Epithelial cell of esophagus (primary cell): Measurements from ENCODE around the gene MKRN2.
"Not testable (repeated sequence)": the region's sequence is repeated elsewhere in the genome, so short reads cannot be mapped to it uniquely, and the experiment has no call there.

ENCODE experiments used
- DNase-seq: peaks from one replicate; pipeline ENCODE4 v3.0.0; 2010; ENCODE audit warnings: low read depth
- H3K4me3 ChIP-seq: 2 replicates; pipeline ENCODE4 v1.5.1; 2011; ENCODE audit warnings: mild to moderate bottlenecking, low read length, control low read depth
- CTCF ChIP-seq: IDR thresholded peaks from 2 replicates; pipeline ENCODE4 v1.5.1; 2011; ENCODE audit warnings: low read depth, mild to moderate bottlenecking, low read length, control low read depth, inconsistent platforms; ENCODE audit not compliant: insufficient read depth; ENCODE audit errors: missing control alignments

Gene MKRN2

DNA sequence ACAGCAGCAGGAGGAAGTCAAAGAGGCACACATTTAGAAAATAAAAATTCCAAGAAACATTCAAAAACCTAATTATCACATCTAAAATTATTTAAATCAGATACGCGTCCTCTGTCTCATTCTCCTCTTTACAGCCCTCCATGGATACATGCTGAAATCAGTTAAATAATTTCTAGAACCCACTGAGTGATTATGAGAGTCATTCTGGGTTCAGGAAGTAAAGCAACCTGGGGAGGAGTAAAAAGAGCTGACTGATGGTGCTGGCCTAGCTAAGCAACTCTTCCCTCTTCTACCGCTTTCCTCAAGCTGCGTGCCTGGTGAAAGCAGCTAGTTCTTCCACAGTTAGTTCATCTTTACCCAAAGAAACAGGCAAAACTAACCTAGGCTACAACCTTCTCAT lies 58.4 kb downstream of the MKRN2 start:
- no peak for DNase-seq
- H3K4me3 ChIP-seq = no peak overlapping the region

DNA sequence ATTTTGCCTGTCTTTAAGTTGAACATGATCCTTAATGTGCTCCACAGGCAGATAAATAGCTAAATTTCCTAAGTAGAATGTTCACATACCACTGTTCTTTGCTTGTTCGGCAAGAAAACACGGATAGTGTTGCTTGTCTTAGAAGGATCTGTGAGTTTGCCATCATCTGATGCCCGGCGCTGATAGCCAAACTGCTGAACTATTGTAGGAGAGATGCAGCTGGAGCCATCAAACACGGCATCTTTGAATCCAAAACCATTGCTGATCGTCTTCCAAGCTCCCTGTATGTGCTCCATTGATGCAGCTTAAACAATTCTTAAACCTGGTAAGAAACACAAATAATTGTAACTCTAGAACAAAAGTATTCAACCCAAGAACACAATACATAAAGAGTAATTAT lies 61.5 kb downstream of the MKRN2 start:
- DNase-seq = no peak
- no peak overlapping the region for H3K4me3 ChIP-seq
- no peak for TF ChIP-seq CTCF

More for the DNA sequence above, 58.4 kb downstream of the MKRN2 start:
- no peak for TF ChIP-seq CTCF

DNA sequence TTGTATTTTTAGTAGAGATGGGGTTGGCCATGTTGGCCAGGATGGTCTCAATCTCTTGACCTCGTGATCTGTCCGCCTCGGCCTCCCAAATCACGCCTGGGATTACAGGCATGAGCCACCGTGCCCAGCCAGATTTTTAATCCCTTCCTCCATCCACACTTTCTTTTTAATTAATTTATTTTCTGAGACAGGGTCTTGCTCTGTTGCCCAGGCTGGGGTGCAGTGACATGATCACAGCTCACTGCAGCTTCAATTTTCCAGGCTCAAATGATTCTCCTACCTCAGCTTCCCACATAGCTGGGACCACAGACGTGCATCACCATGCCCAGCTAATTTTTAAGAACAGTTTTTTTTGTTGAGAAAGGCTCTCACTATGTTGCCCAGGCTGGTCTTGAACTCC lies 63.4 kb downstream of the MKRN2 start:
- DNase-seq = no peak
- no peak for TF ChIP-seq CTCF
- H3K4me3 ChIP-seq = no peak overlapping the region

DNA sequence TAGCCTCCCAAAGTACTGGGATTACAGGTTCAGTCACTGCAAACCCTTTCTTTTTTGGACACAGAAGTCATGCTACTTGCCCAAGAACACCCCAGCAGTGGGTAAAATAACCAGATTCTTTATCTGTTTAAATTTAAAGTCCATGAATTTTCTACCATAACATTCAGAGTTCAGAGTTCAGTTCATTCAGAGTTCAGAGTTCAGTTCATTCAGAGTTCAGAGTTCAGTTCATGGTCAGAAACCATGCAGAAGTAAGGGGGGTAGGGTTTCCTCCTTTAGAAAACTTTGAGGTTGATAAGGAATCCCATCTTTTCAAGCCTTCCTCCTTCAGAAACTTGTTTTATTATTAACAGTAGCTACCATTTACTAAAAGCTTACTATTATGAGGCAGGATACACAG lies 63.8 kb downstream of the MKRN2 start:
- no peak for TF ChIP-seq CTCF
- H3K4me3 ChIP-seq = no peak overlapping the region
- no peak for DNase-seq

DNA sequence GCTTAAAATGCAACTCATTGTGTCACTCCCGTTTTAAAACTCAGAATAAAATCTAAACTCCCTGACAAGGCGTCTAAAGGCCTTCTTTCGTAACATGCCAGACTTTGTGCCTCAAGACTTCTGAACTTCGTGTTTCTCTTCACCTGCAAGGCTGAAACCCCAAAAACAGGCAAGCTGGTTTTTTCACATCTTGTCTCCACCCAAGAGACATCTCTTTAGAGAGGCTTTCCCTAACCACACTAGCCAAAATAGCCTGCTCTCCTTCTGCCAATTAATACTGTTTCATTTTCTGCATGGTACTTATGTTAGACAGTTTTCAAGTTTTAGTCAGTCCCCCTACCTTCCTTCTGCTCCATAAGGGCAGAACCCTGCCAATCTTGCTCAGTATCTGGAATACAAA lies 65.4 kb downstream of the MKRN2 start:
- DNase-seq = no peak
- TF ChIP-seq CTCF = no peak
- H3K4me3 ChIP-seq = no peak overlapping the region

- no peak overlapping the region for H3K4me3 ChIP-seq
- no peak for DNase-seq
- no peak for TF ChIP-seq CTCF
These were observed 67.2 kb downstream of the MKRN2 start for GRCh38 chr3:12624056-12624455.

DNA sequence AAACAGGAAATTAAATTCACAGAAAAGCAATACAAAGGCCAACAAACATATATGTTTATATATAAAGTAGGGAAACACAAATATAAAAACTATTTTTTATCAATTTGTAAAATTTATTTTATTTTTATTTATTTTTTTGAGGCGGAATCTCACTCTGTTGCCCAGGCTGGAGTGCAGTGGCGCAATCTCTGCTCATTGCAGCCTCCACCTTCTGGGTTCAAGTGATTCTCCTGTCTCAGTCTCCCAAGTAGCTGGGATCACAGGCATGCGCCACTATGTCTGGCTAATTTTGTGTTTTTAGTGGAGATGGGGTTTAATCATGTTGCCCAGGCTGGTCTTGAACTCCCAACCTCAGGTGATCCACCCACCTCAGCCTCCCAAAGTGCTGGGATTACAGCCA lies 68.1 kb downstream of the MKRN2 start:
- DNase-seq, H3K4me3 ChIP-seq: not testable (repeated sequence)

GRCh38 chr3:12627370-12627769 lies 70.5 kb downstream of the MKRN2 start:
- no peak overlapping the region for H3K4me3 ChIP-seq
- DNase-seq = no peak
- no peak for TF ChIP-seq CTCF
